ENCODE data around the gene GUK1.
"Not testable (repeated sequence)": the region's sequence is repeated elsewhere in the genome, so short reads cannot be mapped to it uniquely, and the experiment has no call there.

The GUK1 gene

DNA sequence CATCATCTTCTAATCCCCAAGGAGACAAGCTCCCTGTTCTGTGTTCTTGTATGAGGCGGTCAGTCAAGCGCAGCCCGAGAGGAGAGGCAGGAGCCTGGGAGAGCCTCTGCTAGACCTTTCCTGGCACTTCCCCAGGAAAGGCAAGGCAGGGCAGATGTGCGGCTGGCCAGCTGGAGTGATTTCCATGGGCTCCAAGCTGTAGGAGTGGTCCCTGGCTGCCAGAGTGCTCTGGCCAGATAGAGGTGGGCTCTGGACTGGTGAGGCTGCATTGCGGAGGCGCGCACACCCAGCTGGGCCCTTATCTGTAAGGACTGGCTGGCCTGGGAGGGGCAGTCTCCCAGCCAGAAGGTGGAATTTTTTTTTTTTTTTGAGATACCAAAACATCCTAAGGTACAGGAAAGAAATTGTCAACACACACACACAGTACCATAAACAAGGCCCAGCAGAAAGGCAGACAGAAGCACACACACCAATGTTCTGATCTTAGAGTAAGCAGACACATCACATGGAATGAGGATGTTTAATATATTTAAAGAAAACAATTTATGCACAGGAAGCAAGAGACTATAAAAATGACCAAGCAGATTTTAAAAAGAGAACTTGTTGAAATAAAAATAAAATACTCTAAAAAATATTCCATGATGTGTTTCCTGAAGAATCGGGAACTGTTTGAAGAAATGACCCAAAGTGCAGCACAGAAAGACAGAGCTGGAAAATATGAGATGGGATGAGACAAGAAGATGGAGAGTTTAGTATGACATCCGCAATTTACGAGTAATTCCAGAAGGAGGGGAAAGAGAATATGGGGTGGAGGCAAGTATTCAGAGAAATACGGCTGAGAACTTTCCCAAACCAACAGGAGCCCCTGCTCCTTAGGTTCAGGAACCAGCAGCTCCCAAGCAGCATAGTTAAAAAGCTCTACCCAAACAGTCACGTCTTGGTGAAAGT, 38.9 kb downstream of the GUK1 start:
- no peak for DNase-seq

DNA sequence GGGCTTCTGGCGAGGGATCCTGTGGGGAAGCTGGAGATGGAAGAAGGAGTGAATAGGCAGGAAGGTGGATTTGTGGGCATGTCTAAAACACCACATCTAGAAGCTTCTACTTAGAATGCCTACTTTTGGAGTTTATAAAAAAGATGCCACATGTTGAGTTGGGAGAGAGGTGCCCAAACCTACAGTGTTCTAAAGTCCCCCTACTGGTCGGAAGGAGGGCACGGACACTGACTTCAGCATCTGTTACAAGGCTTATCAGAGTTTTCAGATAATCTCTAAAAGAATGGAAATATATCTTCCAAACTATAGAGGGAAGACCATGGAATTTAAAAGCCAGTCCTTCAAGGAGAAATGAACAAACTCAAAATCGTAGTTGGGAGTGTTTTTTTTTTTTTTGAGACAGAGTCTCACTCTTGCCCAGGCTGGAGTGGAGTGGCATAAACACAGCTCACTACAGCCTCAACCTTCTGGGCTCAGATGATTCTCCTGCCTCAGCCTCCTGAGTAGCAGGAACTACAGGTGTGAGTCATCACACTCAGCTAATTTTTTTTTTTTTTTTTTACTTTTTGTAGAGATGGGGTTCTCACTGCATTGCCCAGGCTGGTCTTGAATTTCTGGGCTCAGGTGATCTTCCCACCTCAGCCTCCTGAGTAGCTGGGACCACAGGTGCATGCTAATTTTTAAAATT, 40.3 kb downstream of the GUK1 start:
- no peak for DNase-seq

- no peak for DNase-seq
Observed at GRCh38 chr1:228180959-228181644, 41.0 kb downstream of the GUK1 start.

GRCh38 chr1:228181645-228182034, 41.6 kb downstream of the GUK1 start:
- no peak for DNase-seq

- DNase-seq = no peak
Observed at GRCh38 chr1:228182296-228183030, 42.4 kb downstream of the GUK1 start.

GRCh38 chr1:228184152-228184551, 44.1 kb downstream of the GUK1 start:
- no peak for DNase-seq

DNA sequence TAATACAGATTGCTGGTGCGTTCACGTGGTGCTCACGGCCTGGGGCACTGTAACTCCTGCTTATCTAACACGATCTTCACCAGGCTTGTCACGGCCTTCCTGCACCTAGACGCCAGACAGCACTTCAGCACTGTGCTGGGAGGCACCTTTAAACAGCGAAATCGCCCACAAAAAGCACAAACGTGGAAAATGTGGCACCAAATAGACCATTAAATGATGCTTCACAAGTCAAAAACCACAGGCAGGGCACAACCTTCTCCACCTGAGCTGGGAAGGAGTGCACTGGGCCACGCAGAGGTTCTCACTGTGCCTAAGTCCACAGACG, 45.5 kb downstream of the GUK1 start:
- DNase-seq = no peak

GRCh38 chr1:228188249-228188648, 48.2 kb downstream of the GUK1 start:
- not testable (repeated sequence) for DNase-seq

DNA sequence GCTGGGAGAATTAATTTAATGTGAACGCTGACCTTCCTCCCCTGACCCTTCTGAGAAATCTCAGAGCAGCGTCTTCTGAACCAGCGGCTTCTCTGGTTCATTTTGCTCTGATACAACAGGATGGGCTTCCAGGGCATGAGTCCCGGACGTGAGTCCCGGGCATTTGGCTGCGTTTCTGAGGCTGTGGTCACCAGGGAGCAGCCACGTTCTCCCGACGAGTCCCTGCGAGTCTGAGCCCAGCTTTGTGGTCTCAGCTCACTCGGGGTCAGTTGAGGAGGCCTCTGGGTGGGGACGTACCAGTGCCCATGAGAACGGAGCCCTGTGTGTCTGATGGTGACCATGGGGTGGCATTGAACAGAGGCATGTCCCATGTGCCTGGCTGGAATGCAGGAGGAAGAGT, 50.1 kb downstream of the GUK1 start:
- no peak for DNase-seq

GRCh38 chr1:228190778-228191177, 50.7 kb downstream of the GUK1 start:
- no peak for DNase-seq

- no peak for DNase-seq
Observed at GRCh38 chr1:228194436-228194835, 54.4 kb downstream of the GUK1 start.

- no peak for DNase-seq
Observed at GRCh38 chr1:228194921-228195812, 55.1 kb downstream of the GUK1 start.

DNA sequence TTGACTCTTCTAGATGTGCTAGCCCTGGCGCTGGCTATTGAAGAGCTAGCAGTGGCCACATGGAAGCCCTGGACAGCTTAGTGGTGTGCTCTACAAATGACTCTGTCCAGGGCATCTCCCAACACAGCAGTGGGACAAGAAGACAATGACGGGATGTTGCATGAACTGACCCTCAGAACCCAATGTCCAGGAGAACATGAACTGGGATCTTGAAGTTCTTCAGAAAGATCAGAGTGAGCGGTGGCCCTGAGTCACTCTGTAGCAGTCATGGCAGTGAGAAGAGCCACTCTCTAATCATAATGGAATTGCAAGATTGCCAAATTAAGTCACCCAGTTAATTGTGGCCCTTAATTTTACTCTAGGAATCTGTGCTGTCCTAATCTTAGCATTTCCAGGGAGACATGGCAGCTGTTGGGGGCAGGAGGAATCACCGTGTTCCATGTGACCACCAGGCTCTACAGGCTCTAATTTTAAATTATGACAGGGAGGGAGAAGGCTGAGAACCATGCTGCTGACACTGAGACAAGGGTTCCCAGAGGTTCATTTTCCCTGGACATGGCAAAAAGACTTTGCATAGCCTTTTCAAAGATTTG, 57.6 kb downstream of the GUK1 start:
- no peak for DNase-seq
